GM21619 (cell line): ENCODE data around the gene ATG7.
"Not testable (repeated sequence)": the region's sequence is repeated elsewhere in the genome, so short reads cannot be mapped to it uniquely, and the experiment has no call there.

Experiments
- ATAC-seq: cut with Tn5 transposase; IDR thresholded peaks from one replicate; pipeline ENCODE4 v1.9.1; 2021; ENCODE audit not compliant: unreplicated experiment

The ATG7 gene

GRCh38 chr3:11420066-11420465 is 147.9 kb downstream of the ATG7 start:
- ATAC-seq = no peak

- no peak for ATAC-seq
These were observed 150.1 kb downstream of the ATG7 start for GRCh38 chr3:11422291-11422690.

- no peak for ATAC-seq
These were observed 151.7 kb downstream of the ATG7 start for GRCh38 chr3:11423868-11424267.

GRCh38 chr3:11424277-11424676 is 152.1 kb downstream of the ATG7 start:
- ATAC-seq = no peak

GRCh38 chr3:11430207-11430606 is 158.0 kb downstream of the ATG7 start:
- ATAC-seq = no peak

- no peak for ATAC-seq
These were observed 158.4 kb downstream of the ATG7 start for GRCh38 chr3:11430624-11431023.

- ATAC-seq = no peak
These were observed 159.1 kb downstream of the ATG7 start for GRCh38 chr3:11431319-11431718.

GRCh38 chr3:11434017-11434526 is 161.9 kb downstream of the ATG7 start:
- no peak for ATAC-seq

- no peak for ATAC-seq
These were observed 162.4 kb downstream of the ATG7 start for GRCh38 chr3:11434563-11435096.

- ATAC-seq = no peak
These were observed 163.4 kb downstream of the ATG7 start for GRCh38 chr3:11435440-11436165.

GRCh38 chr3:11436775-11437174 is 164.6 kb downstream of the ATG7 start:
- ATAC-seq = no peak

GRCh38 chr3:11437506-11437905 is 165.3 kb downstream of the ATG7 start:
- ATAC-seq = no peak

- no peak for ATAC-seq
These were observed 166.4 kb downstream of the ATG7 start for GRCh38 chr3:11438646-11439045.

GRCh38 chr3:11441346-11441745 is 169.1 kb downstream of the ATG7 start:
- ATAC-seq = not testable (repeated sequence)

- no peak for ATAC-seq
These were observed 172.2 kb downstream of the ATG7 start for GRCh38 chr3:11444404-11444803.

GRCh38 chr3:11445193-11445592 is 173.0 kb downstream of the ATG7 start:
- ATAC-seq = not testable (repeated sequence)

GRCh38 chr3:11445883-11446282 is 173.7 kb downstream of the ATG7 start:
- ATAC-seq = no peak

GRCh38 chr3:11447584-11448200 is 175.5 kb downstream of the ATG7 start:
- ATAC-seq = no peak

GRCh38 chr3:11450015-11450414 is 177.8 kb downstream of the ATG7 start:
- ATAC-seq = no peak

GRCh38 chr3:11452312-11452711 is 180.1 kb downstream of the ATG7 start:
- no peak for ATAC-seq

- no peak for ATAC-seq
These were observed 181.0 kb downstream of the ATG7 start for GRCh38 chr3:11452885-11453847.
